Endothelial cell of umbilical vein (primary cell): Measurements from ENCODE around the gene DIP2C. TPM values are rescaled to one million over a fixed set of nuclear protein-coding genes. Genes with fewer than 3 reads are reported as not detected.

Experiments used
- BruUV-seq: library from RNA; stranded (reverse); fragments of 400-500 nt; replicated peaks from 2 replicates; lab custom pipeline; 2021; lab: Mats Ljungman, UMichigan
- CTCF ChIA-PET: fragments of 300-600, 350-600 bp; sonication (Branson Sonifier 250); formaldehyde crosslinking; loops from one replicate; lab custom pipeline; 2021; ENCODE audit warnings: antibody characterized with exemption, inconsistent platforms; lab: Charles Lee
- POLR2A ChIA-PET: fragments of 300-600, 350-600 bp; sonication (Branson Sonifier 250); formaldehyde crosslinking; loops from one replicate; lab custom pipeline; 2021; ENCODE audit warnings: antibody characterized with exemption, inconsistent platforms; lab: Charles Lee
- DNase-seq: peaks from one replicate; pipeline ENCODE4 v3.0.0-alpha.2; 2011; ENCODE audit warnings: low read depth, low spot score
- FAIRE-seq: peaks from 2 replicates; lab custom pipeline; 2011; peaks lifted over from hg19 to GRCh38; lab: Jason Lieb, UNC
- H2AFZ ChIP-seq: 2 replicates; pipeline ENCODE4 v1.6.0; 2012; ENCODE audit warnings: low read depth, low read length, control low read depth, inconsistent platforms
- H3K27ac ChIP-seq: 2 replicates; pipeline ENCODE4 v1.5.1; 2011; ENCODE audit warnings: low read depth, mild to moderate bottlenecking, control low read depth, low read length, moderate library complexity; ENCODE audit not compliant: insufficient read depth
- H3K27me3 ChIP-seq, 2 experiments: 2 replicates each; pipeline versions ENCODE4 v1.6.0 to v1.6.1; 2011; ENCODE audit warnings: low read length in 2 of 2, mixed read lengths in 1 of 2; ENCODE audit not compliant: control insufficient read depth in 2 of 2, insufficient read depth in 2 of 2
- H3K36me3 ChIP-seq, 2 experiments: 2 replicates in 1 of 2; 3 replicates in 1 of 2; pipeline ENCODE4 v1.5.1; 2011; ENCODE audit warnings: low read length in 2 of 2, mild to moderate bottlenecking in 1 of 2, moderate library complexity in 1 of 2; ENCODE audit not compliant: control insufficient read depth in 2 of 2, insufficient read depth in 2 of 2; ENCODE audit errors: extremely low read depth in 1 of 2
- H3K4me1 ChIP-seq: 3 replicates; pipeline ENCODE4 v1.5.1; 2011; ENCODE audit warnings: mild to moderate bottlenecking, low read length; ENCODE audit not compliant: control insufficient read depth, insufficient read depth; ENCODE audit errors: extremely low read depth
- H3K4me2 ChIP-seq: 2 replicates; pipeline ENCODE4 v1.6.1; 2011; ENCODE audit warnings: low read length, control low read depth, mixed read lengths; ENCODE audit not compliant: insufficient read depth
- H3K4me3 ChIP-seq, 3 experiments: fragments of 200-600 bp in 1 of 3; sonication (generic), shearing (Covaris generic) in 1 of 3; replicated peaks in 1 of 3; 2 replicates each; pipeline ENCODE4 v1.5.1; 2011 to 2016; ENCODE audit warnings: control low read depth in 3 of 3, low read length in 3 of 3, mild to moderate bottlenecking in 2 of 3, inconsistent platforms in 1 of 3, low read depth in 1 of 3, moderate library complexity in 1 of 3; ENCODE audit not compliant: insufficient read depth in 1 of 3
- H3K79me2 ChIP-seq: 2 replicates; pipeline ENCODE4 v1.6.0; 2012; ENCODE audit warnings: low read length, inconsistent platforms; ENCODE audit not compliant: control insufficient read depth, insufficient read depth
- H3K9ac ChIP-seq: replicated peaks from 2 replicates; pipeline ENCODE3; 2011; ENCODE audit warnings: low read length, control low read depth; ENCODE audit not compliant: insufficient read depth; ENCODE audit errors: extremely low read depth
- H3K9me1 ChIP-seq: replicated peaks from 3 replicates; pipeline ENCODE4 v1.6.0; 2011; ENCODE audit warnings: mild to moderate bottlenecking, low read length; ENCODE audit not compliant: control insufficient read depth, insufficient read depth; ENCODE audit errors: extremely low read depth
- H3K9me3 ChIP-seq: replicated peaks from 2 replicates; pipeline ENCODE4 v1.5.1; 2012; ENCODE audit warnings: low read length, inconsistent platforms; ENCODE audit not compliant: control insufficient read depth, insufficient read depth
- H4K20me1 ChIP-seq: replicated peaks from 2 replicates; pipeline ENCODE3; 2011; ENCODE audit warnings: mild to moderate bottlenecking, low read length; ENCODE audit not compliant: control insufficient read depth, insufficient read depth; ENCODE audit errors: extremely low read depth
- EZH2 ChIP-seq: IDR thresholded peaks from 2 replicates; pipeline ENCODE4 v1.6.1; 2012; ENCODE audit warnings: borderline replicate concordance, low read depth, mild to moderate bottlenecking, moderate library complexity, low read length, inconsistent platforms; ENCODE audit not compliant: severe bottlenecking
- GATA2 ChIP-seq: IDR thresholded peaks from 2 replicates; pipeline ENCODE4 v1.7.0; 2011; ENCODE audit warnings: low read depth, mild to moderate bottlenecking, moderate library complexity, mixed read lengths, low read length; ENCODE audit not compliant: insufficient read length, insufficient read depth
- JUN ChIP-seq: IDR thresholded peaks from 2 replicates; pipeline ENCODE4 v1.6.1; 2011; ENCODE audit warnings: borderline replicate concordance, low read depth; ENCODE audit not compliant: insufficient read length, insufficient read depth
- MAX ChIP-seq: IDR thresholded peaks from 2 replicates; pipeline ENCODE4 v1.6.1; 2011; ENCODE audit not compliant: insufficient read depth, insufficient read length
- MYC ChIP-seq: IDR thresholded peaks from one replicate; pipeline ENCODE4 v1.6.1; 2011; ENCODE audit warnings: mild to moderate bottlenecking, low read depth, low read length
- POLR2A ChIP-seq: IDR thresholded peaks from 2 replicates; pipeline ENCODE4 v1.6.1; 2012; ENCODE audit warnings: low read depth, mild to moderate bottlenecking, control low read depth, low read length
- POLR2AphosphoS5 ChIP-seq: IDR thresholded peaks from 2 replicates; pipeline ENCODE4 v1.6.1; 2012; ENCODE audit warnings: low read depth, mild to moderate bottlenecking, control low read depth, low read length, moderate library complexity; ENCODE audit not compliant: insufficient read depth
- dilution Hi-C: fragments of 300-500 bp; cut with MboI; formaldehyde crosslinking; loops from one replicate; pipeline ENCODE4 v1.15.0; 2019; ENCODE audit warnings: low sequenced_read_pairs; ENCODE audit not compliant: extremely low pct_ligation_motif_present
- intact Hi-C: fragments of 100-400 bp; cut with micrococcal nuclease; formaldehyde crosslinking; loops from one replicate; pipeline ENCODE4 v1.10.0; 2022
- polyA plus RNA-seq, 4 experiments: library from polyadenylated mRNA; depleted of rRNA in 3 of 4; stranded (reverse) in 3 of 4; unstranded in 1 of 4; fragments of >200 nt; gene quantifications; 2 replicates each; pipeline versions ENCODE4 v1.2.1 to v1.2.3, GENCODE V29; 2011 to 2012; ENCODE audit warnings: missing spikeins in 1 of 4
- total RNA-seq: library from RNA; stranded (reverse); gene quantifications from 2 replicates; pipeline ENCODE4 v1.2.3, GENCODE V29; 2021
- TF ChIP-seq, protein P1 (sequence below), 2 donors: IDR thresholded peaks; 1 replicate in 1 of 2; 2 replicates in 1 of 2; pipeline ENCODE4 v1.5.1; 2011; ENCODE audit warnings: low read length in 2 of 2, mild to moderate bottlenecking in 2 of 2, moderate library complexity in 2 of 2, control low read depth in 1 of 2, inconsistent platforms in 1 of 2, low read depth in 1 of 2; ENCODE audit not compliant: insufficient read depth in 1 of 2; ENCODE audit errors: extremely low read depth in 1 of 2

DIP2C gene
- total and polyA plus RNA-seq, 2 donors (not counting 3 experiments of a cell fraction or from before 2014, with no cell fraction given), result 3.6 to 10.7 TPM

DNA sequence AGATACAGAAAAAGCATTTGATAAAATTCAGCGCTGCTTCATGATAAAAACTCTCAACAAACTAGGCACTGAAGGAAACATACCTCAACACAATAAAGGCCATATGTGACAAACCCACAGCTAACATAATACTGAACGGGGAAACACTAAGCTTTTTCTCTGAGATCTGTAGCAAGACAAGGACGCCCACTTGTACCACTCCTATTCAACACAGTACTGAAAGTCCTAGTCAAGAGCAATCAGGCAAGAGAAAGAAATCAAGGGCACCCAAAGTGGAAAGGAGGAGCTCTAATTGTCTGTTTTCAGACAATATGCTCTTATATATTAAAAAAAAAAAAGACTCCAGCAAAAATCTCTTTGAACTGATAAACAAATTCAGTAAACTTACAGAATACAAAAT is 13.3 kb downstream of the DIP2C start:
- Histone ChIP-seq H3K27me3 (no peaks in the 10 kb centered on the region), H3K27ac (no peak overlapping the region), H3K4me3 (no peak overlapping the region), H3K36me3 (no peaks in the 10 kb centered on the region), H3K9me1 (no peaks in the 10 kb centered on the region), H2AFZ (no peak overlapping the region), H3K9ac (no peak overlapping the region), H4K20me1 (no peaks in the 10 kb centered on the region), H3K4me1 (no peaks in the 10 kb centered on the region), H3K4me2 (no peak overlapping the region), H3K79me2 (no peaks in the 10 kb centered on the region), H3K9me3 (no peaks in the 10 kb centered on the region)
- no TSS peak for BruUV-seq
- TF ChIP-seq MYC, result no peak
- TF ChIP-seq, protein P1, sequence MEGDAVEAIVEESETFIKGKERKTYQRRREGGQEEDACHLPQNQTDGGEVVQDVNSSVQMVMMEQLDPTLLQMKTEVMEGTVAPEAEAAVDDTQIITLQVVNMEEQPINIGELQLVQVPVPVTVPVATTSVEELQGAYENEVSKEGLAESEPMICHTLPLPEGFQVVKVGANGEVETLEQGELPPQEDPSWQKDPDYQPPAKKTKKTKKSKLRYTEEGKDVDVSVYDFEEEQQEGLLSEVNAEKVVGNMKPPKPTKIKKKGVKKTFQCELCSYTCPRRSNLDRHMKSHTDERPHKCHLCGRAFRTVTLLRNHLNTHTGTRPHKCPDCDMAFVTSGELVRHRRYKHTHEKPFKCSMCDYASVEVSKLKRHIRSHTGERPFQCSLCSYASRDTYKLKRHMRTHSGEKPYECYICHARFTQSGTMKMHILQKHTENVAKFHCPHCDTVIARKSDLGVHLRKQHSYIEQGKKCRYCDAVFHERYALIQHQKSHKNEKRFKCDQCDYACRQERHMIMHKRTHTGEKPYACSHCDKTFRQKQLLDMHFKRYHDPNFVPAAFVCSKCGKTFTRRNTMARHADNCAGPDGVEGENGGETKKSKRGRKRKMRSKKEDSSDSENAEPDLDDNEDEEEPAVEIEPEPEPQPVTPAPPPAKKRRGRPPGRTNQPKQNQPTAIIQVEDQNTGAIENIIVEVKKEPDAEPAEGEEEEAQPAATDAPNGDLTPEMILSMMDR (IDR thresholded peaks at IDR 0.05; ENCODE audit: extremely low read depth in 1 of 2, insufficient read depth in 1 of 2, low read depth in 1 of 2, low read length in 2 of 2), result no peak
- DNase-seq, result no peak
- intact Hi-C loops, result no loop called here
- POLR2A ChIA-PET, result no interaction called here
- no peak for FAIRE-seq
- dilution Hi-C loops, result no loop called here
- CTCF ChIA-PET, result interaction anchor here (1.3 kb wide), 1 partner anchor 20 kb away, joined by 3 read pairs; no protein-coding TSS in a partner anchor

DNA sequence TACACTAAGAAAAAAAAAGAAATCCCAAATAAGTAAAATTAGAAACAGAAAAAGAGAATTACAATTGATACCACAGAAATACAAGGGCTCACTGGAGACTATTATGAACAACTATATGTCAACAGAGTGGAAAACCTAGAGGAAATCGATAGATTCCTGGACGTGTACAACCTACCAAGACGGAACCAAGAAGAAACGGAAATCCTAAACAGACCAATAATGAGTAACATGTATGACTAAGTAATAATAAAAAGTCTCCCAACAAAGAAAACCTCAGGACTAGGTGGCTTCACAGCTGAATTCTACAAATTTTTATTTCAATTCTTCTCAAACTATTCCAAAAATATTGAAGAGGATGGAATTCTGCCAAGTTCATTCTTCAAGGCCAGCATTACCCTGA is 13.9 kb downstream of the DIP2C start:
- CTCF ChIA-PET, result interaction anchor here (1.3 kb wide), 1 partner anchor 18 kb away, joined by 4 read pairs; no protein-coding TSS in a partner anchor
- Histone ChIP-seq H3K36me3 (no peaks in the 10 kb centered on the region), H3K9ac (no peak overlapping the region), H3K79me2 (no peaks in the 10 kb centered on the region), H3K9me3 (no peaks in the 10 kb centered on the region), H3K9me1 (no peaks in the 10 kb centered on the region), H2AFZ (no peak overlapping the region), H3K4me3 (no peak overlapping the region), H3K27me3 (no peaks in the 10 kb centered on the region), H3K4me1 (no peaks in the 10 kb centered on the region), H4K20me1 (no peaks in the 10 kb centered on the region), H3K27ac (no peak overlapping the region), H3K4me2 (no peak overlapping the region)
- no peak for FAIRE-seq
- no TSS peak for BruUV-seq
- intact Hi-C loops (no loop called here), dilution Hi-C loops (no loop called here)
- POLR2A ChIA-PET, result no interaction called here
- DNase-seq, result no peak
- TF ChIP-seq EZH2, result no peak
- TF ChIP-seq MAX, result no peak
- no peak for TF ChIP-seq POLR2AphosphoS5
- no peak for TF ChIP-seq JUN
- TF ChIP-seq POLR2A, result no peak
- TF ChIP-seq, protein P1 (IDR thresholded peaks at IDR 0.05; ENCODE audit: extremely low read depth in 1 of 2, insufficient read depth in 1 of 2, low read depth in 1 of 2, low read length in 2 of 2), result no peak
- no peak for TF ChIP-seq MYC
- TF ChIP-seq GATA2, result no peak
